ENCODE measurements around the gene RCAN3.

The RCAN3 gene

GRCh38 chr1:24580756-24581155, 78.1 kb downstream of the RCAN3 start:
- no peak for DNase-seq (ENCODE audit: low read depth)

DNA sequence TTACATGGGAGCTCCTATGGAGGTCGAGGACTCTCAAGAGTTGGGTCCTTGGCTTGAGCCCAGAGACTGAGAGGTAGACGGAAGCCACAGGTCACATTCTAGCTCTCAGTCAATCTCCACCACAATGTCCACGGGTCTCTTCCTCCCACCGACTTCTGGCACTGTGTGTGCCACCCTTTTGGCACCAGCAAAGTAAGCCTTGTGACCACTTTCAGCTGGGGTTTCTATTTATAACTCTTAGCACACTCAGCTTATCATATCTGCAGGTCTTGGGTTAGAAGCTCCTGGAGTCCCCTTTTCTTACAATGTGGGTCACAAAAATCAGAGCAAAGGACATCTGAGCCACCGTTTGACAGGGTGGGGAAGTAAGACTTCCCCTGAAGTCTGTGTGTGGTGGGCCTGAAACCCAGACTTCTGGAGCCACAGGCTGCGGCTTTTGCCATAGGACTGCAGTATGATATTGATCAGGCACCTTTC, 81.6 kb downstream of the RCAN3 start:
- DNase-seq (ENCODE audit: low read depth): no peak

DNA sequence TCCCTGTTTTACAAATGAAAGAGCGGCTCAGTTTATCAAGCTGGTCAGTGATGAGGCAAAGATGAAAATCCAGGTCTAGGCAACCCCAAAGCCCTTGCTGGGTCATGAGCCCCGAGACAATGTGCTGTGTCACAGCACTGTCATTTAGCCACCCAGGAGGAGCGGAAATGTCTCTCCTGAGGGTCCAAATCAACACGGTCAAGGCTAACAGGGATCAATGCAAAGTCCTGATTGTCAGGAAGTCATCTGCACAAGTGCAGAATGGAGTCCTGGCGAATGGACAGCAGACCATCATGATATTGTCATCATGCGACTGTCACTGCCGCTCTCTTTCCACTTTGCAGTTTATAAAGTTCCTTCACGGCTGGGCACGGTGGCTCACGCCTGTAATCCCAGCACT, 83.5 kb downstream of the RCAN3 start:
- no peak for DNase-seq (ENCODE audit: low read depth)

- no peak for DNase-seq (ENCODE audit: low read depth)
These were observed 84.6 kb downstream of the RCAN3 start for GRCh38 chr1:24586970-24587820.

- DNase-seq (ENCODE audit: low read depth): no peak
These were observed 85.9 kb downstream of the RCAN3 start for GRCh38 chr1:24588573-24588972.

- DNase-seq (ENCODE audit: low read depth): no peak
These were observed 86.6 kb downstream of the RCAN3 start for GRCh38 chr1:24589200-24589599.

Measured in stimulated activated CD8-positive, alpha-beta memory T cell treated with anti-CD3 and anti-CD28 coated beads, Interleukin-12 subunit alpha, Interleukin-12 subunit beta, amount 100 ng/mL, for 4 hours (primary cell).